Measurements from ENCODE around the gene TTLL11.

DNA sequence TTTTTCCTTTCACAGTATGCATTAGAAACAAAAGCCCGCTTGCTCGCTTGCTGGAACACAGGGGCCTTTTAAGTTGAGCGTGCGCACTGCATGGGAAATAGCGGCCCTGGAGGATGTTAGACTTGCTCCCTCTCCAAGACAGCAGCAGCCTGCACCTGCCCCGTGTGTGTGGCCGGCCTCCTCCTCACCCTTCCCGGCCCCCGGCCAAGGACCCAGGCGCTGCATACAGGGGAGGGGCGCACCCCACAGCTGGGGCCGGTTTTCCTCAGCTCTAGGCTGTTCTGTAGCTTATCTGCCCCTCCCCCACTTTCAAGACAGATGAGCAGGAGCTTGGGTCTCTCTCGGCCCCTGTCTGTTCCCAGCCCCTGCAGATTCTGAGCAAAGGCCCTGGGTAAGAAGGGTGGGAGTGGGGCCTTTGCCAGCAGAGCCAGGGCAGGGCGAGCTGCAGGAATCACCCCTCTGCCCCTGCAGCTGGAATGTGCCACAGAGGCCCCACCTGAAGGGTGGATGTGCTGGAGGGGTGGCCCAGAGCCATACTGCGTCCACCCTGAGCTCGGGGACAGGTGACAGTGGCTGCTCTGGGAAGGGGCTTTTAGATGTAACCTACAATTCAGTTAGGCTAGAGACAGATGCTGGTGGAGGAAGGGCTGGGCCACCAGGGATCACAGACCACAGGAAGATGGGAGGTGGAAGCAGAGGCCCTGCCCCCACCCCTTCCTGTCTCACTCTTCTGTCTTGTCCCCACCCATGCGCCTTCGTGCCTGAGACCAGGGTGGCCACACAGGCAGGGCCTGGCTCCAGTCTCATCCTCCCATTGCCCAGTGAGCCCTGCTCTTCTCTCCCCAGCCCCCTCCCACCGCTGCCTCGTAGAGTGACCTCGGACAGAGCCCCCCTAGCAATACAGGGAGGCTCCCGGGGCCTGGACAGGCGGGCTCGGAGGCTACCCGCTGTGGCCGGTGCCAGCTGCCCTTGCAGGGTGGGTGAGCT is 309.3 kb downstream of the TTLL11 start:
- no peak for TF ChIP-seq CTCF (conservative IDR thresholded peaks at IDR 0.05)
- TF ChIP-seq ZFX (IDR thresholded peaks at IDR 0.05), result no peak

Data from C4-2B (cell line).